ENCODE results near the gene CELF4.

- no peak for TF ChIP-seq CTCF (conservative IDR thresholded peaks at IDR 0.05; ENCODE audit: low read depth, low read length)
- TF ChIP-seq EZH2 (IDR thresholded peaks at IDR 0.05; ENCODE audit: low read length, unreplicated experiment): no peak
These were observed 116.0 kb downstream of the CELF4 start for GRCh38 chr18:37449618-37450017.

Data from PC-3 (cell line).